CD4-positive, alpha-beta T cell (primary cell): ENCODE data around the gene C16orf95. TPM values are rescaled to one million over a fixed set of nuclear protein-coding genes. Genes with fewer than 3 reads are reported as not detected.

Experiments used
- ATAC-seq: fragments of 200-7000 bp; cut with Tn5 transposase; one replicate; pipeline ENCODE4 v1.10.0; 2022; ENCODE audit warnings: mild to moderate bottlenecking; ENCODE audit not compliant: poor library complexity
- CTCF ChIA-PET: fragments of 350-600 bp; sonication (Branson Sonifier 250); formaldehyde crosslinking; loops from one replicate; lab custom pipeline; 2021; ENCODE audit warnings: antibody characterized with exemption, inconsistent platforms; lab: Charles Lee
- POLR2A ChIA-PET: fragments of 350-600 bp; sonication (Branson Sonifier 250); formaldehyde crosslinking; loops from one replicate; lab custom pipeline; 2021; ENCODE audit warnings: antibody characterized with exemption, inconsistent platforms; lab: Charles Lee
- DNase-seq, 14 experiments: peaks; one replicate each; pipeline ENCODE4 v3.0.0-alpha.2; 2013 to 2020; ENCODE audit warnings: mixed read lengths in 2 of 14
- H3K27ac ChIP-seq, 2 donors: one replicate each; pipeline versions ENCODE4 v1.5.1 to v1.7.0; 2013; ENCODE audit warnings: low read length in 2 of 2, low read depth in 1 of 2, mild to moderate bottlenecking in 1 of 2
- H3K27me3 ChIP-seq, 2 experiments: 1 replicate in 1 of 2; 2 replicates in 1 of 2; pipeline versions ENCODE4 v1.6.1 to v1.7.0; 2013; ENCODE audit warnings: low read length in 2 of 2, control low read depth in 1 of 2, mild to moderate bottlenecking in 1 of 2, moderate library complexity in 1 of 2; ENCODE audit not compliant: insufficient read depth in 2 of 2, control insufficient read depth in 1 of 2
- H3K36me3 ChIP-seq: one replicate; pipeline ENCODE4 v1.6.1; 2013; ENCODE audit warnings: low read length, control low read depth; ENCODE audit not compliant: insufficient read depth
- H3K4me1 ChIP-seq: one replicate; pipeline ENCODE4 v1.6.1; 2013; ENCODE audit warnings: low read length, control low read depth; ENCODE audit not compliant: insufficient read depth
- H3K4me3 ChIP-seq: one replicate; pipeline ENCODE4 v1.5.1; 2013; ENCODE audit warnings: mild to moderate bottlenecking, low read length, moderate library complexity
- H3K9me3 ChIP-seq, 2 experiments: 1 replicate in 1 of 2; 2 replicates in 1 of 2; pipeline versions ENCODE4 v1.6.1 to v1.7.0; 2013; ENCODE audit warnings: low read length in 2 of 2, mild to moderate bottlenecking in 2 of 2, control low read depth in 1 of 2, moderate library complexity in 1 of 2; ENCODE audit not compliant: control insufficient read depth in 1 of 2, insufficient read depth in 1 of 2
- H3K27ac Mint-ChIP-seq: one replicate; pipeline ENCODE4 v1.8.0; 2020; ENCODE audit warnings: mixed read lengths
- H3K27me3 Mint-ChIP-seq: one replicate; pipeline ENCODE4 v1.8.0; 2021; ENCODE audit warnings: mixed read lengths
- H3K36me3 Mint-ChIP-seq: one replicate; pipeline ENCODE4 v1.8.0; 2021; ENCODE audit warnings: low read depth, mixed read lengths
- H3K4me1 Mint-ChIP-seq: one replicate; pipeline ENCODE4 v1.8.0; 2021; ENCODE audit warnings: low read depth, mixed read lengths
- H3K4me3 Mint-ChIP-seq: one replicate; pipeline ENCODE4 v1.8.0; 2020; ENCODE audit warnings: mild to moderate bottlenecking, mixed read lengths
- H3K9me3 Mint-ChIP-seq: one replicate; pipeline ENCODE4 v1.8.0; 2020; ENCODE audit warnings: mixed read lengths
- intact Hi-C, 2 experiments: fragments of 100-400 bp; cut with DNase I in 1 of 2; cut with micrococcal nuclease in 1 of 2; formaldehyde crosslinking; loops; one replicate each; pipeline versions ENCODE4 v1.15.1 to v1.9.0; 2023 to 2025; cut with DNase I, micrococcal nuclease
- total RNA-seq, 174 experiments: library from RNA in 2 of 174; stranded (reverse) in 2 of 174; gene quantifications; one replicate each; pipeline ENCODE4 v1.2.3 and lab custom pipeline; 2021 to 2026
- TF ChIP-seq, protein P1 (sequence below): fragments of 200-600 bp; IDR thresholded peaks from one replicate; pipeline ENCODE4 v1.8.0; 2022; ENCODE audit warnings: antibody characterized with exemption, mild to moderate bottlenecking

Gene C16orf95
- total RNA-seq, 2 experiments from 2014 or later = 0.74 to 1.2 TPM

DNA sequence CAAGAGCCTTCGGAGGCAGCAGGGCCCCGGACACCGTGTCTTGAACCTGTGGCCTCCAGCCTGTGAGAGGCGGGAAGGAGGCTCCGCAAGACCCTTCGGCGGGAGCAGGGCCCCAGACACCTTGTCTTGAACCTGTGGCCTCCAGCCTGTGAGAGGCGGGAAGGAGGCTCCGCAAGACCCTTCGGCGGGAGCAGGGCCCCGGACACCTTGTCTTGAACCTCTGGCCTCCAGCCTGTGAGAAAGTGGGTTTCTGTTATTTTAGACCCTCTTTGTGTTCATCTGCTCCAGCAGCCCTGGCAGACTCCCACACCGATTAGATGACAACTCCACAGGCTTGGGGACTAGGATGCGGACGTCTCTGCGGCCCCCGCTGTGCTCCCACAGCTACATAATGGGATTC lies 36.4 kb upstream of the C16orf95 start:
- no peak for DNase-seq
- no peak for ATAC-seq
- CTCF ChIA-PET = no interaction called here
- Mint-ChIP-seq H3K4me3 (no peak overlapping the region), H3K9me3 (no peaks in the 10 kb centered on the region), H3K4me1 (peaks cover 6% of the 10 kb centered on the region), H3K27ac (no peak overlapping the region), H3K27me3 (no peaks in the 10 kb centered on the region), H3K36me3 (peaks cover 43% of the 10 kb centered on the region)
- Histone ChIP-seq H3K9me3 (no peaks in the 10 kb centered on the region), H3K4me3 (no peak overlapping the region), H3K27me3 (no peaks in the 10 kb centered on the region), H3K4me1 (no peaks in the 10 kb centered on the region), H3K27ac (no peak overlapping the region), H3K36me3 (peaks cover 18% of the 10 kb centered on the region)
- TF ChIP-seq, protein P1, sequence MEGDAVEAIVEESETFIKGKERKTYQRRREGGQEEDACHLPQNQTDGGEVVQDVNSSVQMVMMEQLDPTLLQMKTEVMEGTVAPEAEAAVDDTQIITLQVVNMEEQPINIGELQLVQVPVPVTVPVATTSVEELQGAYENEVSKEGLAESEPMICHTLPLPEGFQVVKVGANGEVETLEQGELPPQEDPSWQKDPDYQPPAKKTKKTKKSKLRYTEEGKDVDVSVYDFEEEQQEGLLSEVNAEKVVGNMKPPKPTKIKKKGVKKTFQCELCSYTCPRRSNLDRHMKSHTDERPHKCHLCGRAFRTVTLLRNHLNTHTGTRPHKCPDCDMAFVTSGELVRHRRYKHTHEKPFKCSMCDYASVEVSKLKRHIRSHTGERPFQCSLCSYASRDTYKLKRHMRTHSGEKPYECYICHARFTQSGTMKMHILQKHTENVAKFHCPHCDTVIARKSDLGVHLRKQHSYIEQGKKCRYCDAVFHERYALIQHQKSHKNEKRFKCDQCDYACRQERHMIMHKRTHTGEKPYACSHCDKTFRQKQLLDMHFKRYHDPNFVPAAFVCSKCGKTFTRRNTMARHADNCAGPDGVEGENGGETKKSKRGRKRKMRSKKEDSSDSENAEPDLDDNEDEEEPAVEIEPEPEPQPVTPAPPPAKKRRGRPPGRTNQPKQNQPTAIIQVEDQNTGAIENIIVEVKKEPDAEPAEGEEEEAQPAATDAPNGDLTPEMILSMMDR = no peak
- POLR2A ChIA-PET = no interaction called here
- intact Hi-C loops = no loop called here

DNA sequence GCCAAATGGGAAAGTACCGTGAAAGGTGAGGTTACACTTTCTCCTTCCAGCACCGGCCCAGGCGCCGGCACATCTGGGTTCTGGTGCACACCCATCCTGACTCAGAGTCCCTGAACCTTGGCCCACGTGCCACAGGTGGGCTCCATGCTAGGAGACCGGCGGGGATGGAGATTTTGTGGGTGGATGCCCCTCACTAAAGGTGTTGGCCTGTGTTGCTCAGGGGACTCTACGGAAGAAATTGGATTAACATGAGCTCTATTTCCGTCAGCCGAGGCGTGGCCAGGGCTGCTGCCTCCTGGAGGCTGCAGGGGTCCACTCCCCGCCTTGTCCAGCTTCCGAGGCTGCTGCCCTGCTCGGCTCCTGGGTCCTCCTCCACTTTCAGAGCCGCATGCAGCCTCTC lies 35.6 kb upstream of the C16orf95 start:
- H3K4me3 ChIP-seq = no peak overlapping the region
- Mint-ChIP-seq H3K36me3 (peaks cover 41% of the 10 kb centered on the region), H3K9me3 (no peaks in the 10 kb centered on the region), H3K4me1 (peaks cover 7% of the 10 kb centered on the region), H3K27ac (no peak overlapping the region), H3K27me3 (no peaks in the 10 kb centered on the region), H3K4me3 (no peak overlapping the region)
- no peak for ATAC-seq
- ChIA-PET POLR2A (no interaction called here), CTCF (no interaction called here)
- H3K27me3 ChIP-seq = no peaks in the 10 kb centered on the region
- H3K36me3 ChIP-seq = peaks cover 10% of the 10 kb centered on the region
- TF ChIP-seq, protein P1 = no peak
- H3K4me1 ChIP-seq = no peaks in the 10 kb centered on the region
- intact Hi-C loops = no loop called here
- no peak overlapping the region for H3K27ac ChIP-seq
- DNase-seq = no peak
- H3K9me3 ChIP-seq = no peaks in the 10 kb centered on the region

DNA sequence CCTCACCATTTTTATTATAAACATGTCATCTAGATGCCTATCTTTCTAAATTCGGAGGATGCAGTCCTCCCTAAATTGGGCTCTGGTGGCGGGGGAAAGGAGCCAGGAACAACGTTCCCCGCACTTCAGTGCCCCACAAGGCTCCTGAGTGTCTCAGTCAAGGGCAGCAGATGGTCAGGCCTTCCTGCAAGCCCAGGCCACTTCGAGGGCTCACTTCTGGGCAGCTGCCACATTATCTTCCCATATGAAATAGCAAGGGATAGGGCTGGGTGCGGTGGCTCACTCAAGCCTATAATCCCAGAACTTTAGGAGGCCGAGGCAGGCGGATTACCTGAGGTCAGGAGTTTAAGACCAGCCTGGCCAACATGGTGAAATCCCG lies 34.1 kb upstream of the C16orf95 start:
- no peak overlapping the region for H3K27ac Mint-ChIP-seq
- no peaks in the 10 kb centered on the region for H3K27me3 Mint-ChIP-seq
- H3K4me3 Mint-ChIP-seq = no peak overlapping the region
- Histone ChIP-seq H3K36me3 (peaks cover 11% of the 10 kb centered on the region), H3K27me3 (no peaks in the 10 kb centered on the region), H3K4me1 (peaks cover 4% of the 10 kb centered on the region), H3K9me3 (peaks cover 0 to 3% of the 10 kb centered on the region in 2 experiments), H3K4me3 (no peak overlapping the region), H3K27ac (no peak overlapping the region)
- DNase-seq (no peak), ATAC-seq (no peak)
- H3K4me1 Mint-ChIP-seq = peaks cover 7% of the 10 kb centered on the region
- H3K36me3 Mint-ChIP-seq = peaks cover 41% of the 10 kb centered on the region
- ChIA-PET CTCF (no interaction called here), POLR2A (no interaction called here)
- intact Hi-C loops = no loop called here
- no peaks in the 10 kb centered on the region for H3K9me3 Mint-ChIP-seq
- TF ChIP-seq, protein P1 = no peak
